DND-41 (cell line): ENCODE results near the gene HOXD9.

Experiments
- ATAC-seq: fragments of 200-7000 bp; cut with Tn5 transposase; 3 replicates; pipeline ENCODE4 v1.9.1; 2021; ENCODE audit warnings: low read depth; ENCODE audit not compliant: insufficient read depth
- DNase-seq: peaks from one replicate; pipeline ENCODE4 v3.0.0-alpha.2; 2020
- H2AFZ ChIP-seq: 2 replicates; pipeline ENCODE4 v1.6.0; 2012; ENCODE audit warnings: low read depth, low read length
- H3K27ac ChIP-seq: 2 replicates; pipeline ENCODE4 v1.5.1; 2012; ENCODE audit warnings: low read length, inconsistent platforms
- H3K27me3 ChIP-seq: fragments of 200-600 bp; sonication (generic); 2 replicates; pipeline ENCODE4 v1.6.0; 2012; ENCODE audit warnings: low read length, mild to moderate bottlenecking, inconsistent platforms; ENCODE audit not compliant: insufficient read depth, poor library complexity
- H3K36me3 ChIP-seq: 2 replicates; pipeline ENCODE4 v1.5.1; 2012; ENCODE audit warnings: low read length, inconsistent platforms; ENCODE audit not compliant: insufficient read depth
- H3K4me1 ChIP-seq: 2 replicates; pipeline ENCODE4 v1.5.1; 2012; ENCODE audit warnings: mild to moderate bottlenecking, low read length; ENCODE audit not compliant: insufficient read depth
- H3K4me2 ChIP-seq: 2 replicates; pipeline ENCODE4 v1.6.0; 2012; ENCODE audit warnings: mild to moderate bottlenecking, moderate library complexity, low read length, inconsistent platforms; ENCODE audit not compliant: insufficient read depth
- H3K4me3 ChIP-seq, 2 experiments: fragments of 200-600 bp in 1 of 2; shearing (Covaris generic) in 1 of 2; 2 replicates each; pipeline ENCODE4 v1.5.1; 2012 to 2016; ENCODE audit warnings: inconsistent platforms in 2 of 2, low read length in 2 of 2, mild to moderate bottlenecking in 2 of 2, low read depth in 1 of 2, moderate library complexity in 1 of 2
- H3K79me2 ChIP-seq: 2 replicates; pipeline ENCODE4 v1.6.0; 2012; ENCODE audit warnings: low read length, inconsistent platforms; ENCODE audit not compliant: insufficient read depth
- H3K9ac ChIP-seq: 2 replicates; pipeline ENCODE4 v1.6.0; 2012; ENCODE audit warnings: low read depth, mild to moderate bottlenecking, inconsistent platforms, low read length, moderate library complexity
- H3K9me3 ChIP-seq: 2 replicates; pipeline ENCODE4 v1.5.1; 2012; ENCODE audit warnings: low read length, moderate library complexity, mild to moderate bottlenecking, inconsistent platforms; ENCODE audit not compliant: insufficient read depth, severe bottlenecking
- H4K20me1 ChIP-seq: 2 replicates; pipeline ENCODE4 v1.6.0; 2012; ENCODE audit warnings: low read length; ENCODE audit not compliant: insufficient read depth
- EZH2 ChIP-seq: IDR thresholded peaks from 3 replicates; pipeline ENCODE4 v1.6.1; 2012; ENCODE audit warnings: borderline replicate concordance, low read depth, mild to moderate bottlenecking, moderate library complexity, low read length, inconsistent platforms; ENCODE audit not compliant: severe bottlenecking
- TF ChIP-seq, protein P1 (sequence below): IDR thresholded peaks from 2 replicates; pipeline ENCODE4 v1.5.1; 2012; ENCODE audit warnings: borderline replicate concordance, low read length, moderate library complexity, mild to moderate bottlenecking; ENCODE audit not compliant: poor library complexity, severe bottlenecking; ENCODE audit errors: extremely low read depth

HOXD9 gene

DNA sequence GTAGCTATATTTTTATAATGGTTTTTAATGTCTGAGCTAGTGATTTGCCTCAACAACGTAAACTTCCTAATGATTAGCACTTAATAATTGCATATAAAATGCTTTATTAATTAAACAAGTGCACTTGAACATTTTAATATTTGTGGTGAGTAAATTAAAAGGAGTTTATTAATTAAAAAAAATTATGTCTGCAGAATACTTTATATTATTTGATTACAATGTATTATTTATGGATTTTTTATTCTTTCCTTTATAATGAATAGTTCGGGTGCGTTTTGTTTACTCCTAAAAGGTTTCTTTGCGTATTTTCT is 9.3 kb downstream of the HOXD9 start:
- no peak overlapping the region for H2AFZ ChIP-seq
- peaks cover 4% of the 10 kb centered on the region; the same call in 1 of the 2 replicates for H3K4me1 ChIP-seq
- no peak for DNase-seq
- no peaks in the 10 kb centered on the region for H3K36me3 ChIP-seq
- no peaks in the 10 kb centered on the region for H4K20me1 ChIP-seq
- H3K9ac ChIP-seq = no peak overlapping the region
- no peak overlapping the region for H3K27ac ChIP-seq
- H3K4me2 ChIP-seq = no peak overlapping the region
- peaks cover 10% of the 10 kb centered on the region for H3K27me3 ChIP-seq
- ATAC-seq = no peak
- TF ChIP-seq EZH2 = no peak
- TF ChIP-seq, protein P1, sequence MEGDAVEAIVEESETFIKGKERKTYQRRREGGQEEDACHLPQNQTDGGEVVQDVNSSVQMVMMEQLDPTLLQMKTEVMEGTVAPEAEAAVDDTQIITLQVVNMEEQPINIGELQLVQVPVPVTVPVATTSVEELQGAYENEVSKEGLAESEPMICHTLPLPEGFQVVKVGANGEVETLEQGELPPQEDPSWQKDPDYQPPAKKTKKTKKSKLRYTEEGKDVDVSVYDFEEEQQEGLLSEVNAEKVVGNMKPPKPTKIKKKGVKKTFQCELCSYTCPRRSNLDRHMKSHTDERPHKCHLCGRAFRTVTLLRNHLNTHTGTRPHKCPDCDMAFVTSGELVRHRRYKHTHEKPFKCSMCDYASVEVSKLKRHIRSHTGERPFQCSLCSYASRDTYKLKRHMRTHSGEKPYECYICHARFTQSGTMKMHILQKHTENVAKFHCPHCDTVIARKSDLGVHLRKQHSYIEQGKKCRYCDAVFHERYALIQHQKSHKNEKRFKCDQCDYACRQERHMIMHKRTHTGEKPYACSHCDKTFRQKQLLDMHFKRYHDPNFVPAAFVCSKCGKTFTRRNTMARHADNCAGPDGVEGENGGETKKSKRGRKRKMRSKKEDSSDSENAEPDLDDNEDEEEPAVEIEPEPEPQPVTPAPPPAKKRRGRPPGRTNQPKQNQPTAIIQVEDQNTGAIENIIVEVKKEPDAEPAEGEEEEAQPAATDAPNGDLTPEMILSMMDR = no peak
- H3K4me3 ChIP-seq = no peak overlapping the region
- no peaks in the 10 kb centered on the region for H3K9me3 ChIP-seq
- no peaks in the 10 kb centered on the region for H3K79me2 ChIP-seq

DNA sequence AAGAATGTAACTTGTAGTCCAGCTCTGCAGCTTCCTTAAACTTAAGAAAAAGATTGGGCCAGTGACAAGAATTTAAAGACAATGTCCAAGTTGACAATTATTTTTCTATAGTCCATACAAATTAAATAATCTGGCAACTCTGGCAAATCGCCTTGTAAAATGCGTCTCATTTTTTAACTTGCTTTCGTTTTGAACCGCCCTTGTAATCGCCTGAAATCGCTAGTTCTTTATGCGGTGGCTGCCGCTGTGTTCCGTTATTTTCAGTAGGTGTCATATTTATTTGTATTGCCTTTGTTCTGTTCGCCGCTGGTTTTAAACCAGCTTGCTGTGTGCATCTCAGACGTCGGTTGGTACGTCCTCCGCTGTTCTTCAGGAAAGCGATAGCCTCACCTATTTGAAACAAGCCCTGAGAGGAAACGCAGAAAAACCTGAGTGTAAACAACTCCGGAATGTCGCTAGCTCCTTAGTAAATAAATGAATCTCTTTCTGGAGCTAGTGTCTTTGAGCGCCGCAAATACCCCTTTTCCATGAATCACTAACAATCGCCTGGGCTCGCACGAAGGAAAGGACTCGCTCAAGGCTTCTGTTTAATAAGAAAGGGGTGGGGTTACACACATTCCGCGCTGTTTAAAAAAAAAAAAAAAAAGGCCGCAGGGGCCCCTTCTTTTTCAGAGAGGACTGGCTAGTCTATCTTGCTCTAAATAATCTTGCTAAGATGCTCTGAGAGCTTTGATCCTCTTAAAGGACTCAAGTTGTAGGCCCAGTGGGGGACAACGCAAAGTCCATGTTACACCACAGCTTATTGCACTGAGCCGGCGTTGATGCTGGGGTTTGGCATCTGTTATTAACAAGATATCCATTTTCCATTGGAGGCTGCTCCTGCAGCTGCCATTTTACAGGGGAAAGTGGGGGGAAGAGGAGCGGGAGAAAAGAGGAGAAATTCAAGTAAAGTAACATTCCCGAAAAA is 10.0 kb downstream of the HOXD9 start:
- Histone ChIP-seq H3K27ac (no peak overlapping the region), H4K20me1 (no peaks in the 10 kb centered on the region), H3K36me3 (no peaks in the 10 kb centered on the region), H2AFZ (no peak overlapping the region), H3K4me2 (no peak overlapping the region), H3K27me3 (peaks cover 10% of the 10 kb centered on the region), H3K9me3 (no peaks in the 10 kb centered on the region), H3K79me2 (no peaks in the 10 kb centered on the region), H3K4me1 (no peaks in the 10 kb centered on the region), H3K4me3 (no peak overlapping the region), H3K9ac (no peak overlapping the region)
- no peak for TF ChIP-seq EZH2
- TF ChIP-seq, protein P1 = no peak
- ATAC-seq (no peak), DNase-seq (no peak)

DNA sequence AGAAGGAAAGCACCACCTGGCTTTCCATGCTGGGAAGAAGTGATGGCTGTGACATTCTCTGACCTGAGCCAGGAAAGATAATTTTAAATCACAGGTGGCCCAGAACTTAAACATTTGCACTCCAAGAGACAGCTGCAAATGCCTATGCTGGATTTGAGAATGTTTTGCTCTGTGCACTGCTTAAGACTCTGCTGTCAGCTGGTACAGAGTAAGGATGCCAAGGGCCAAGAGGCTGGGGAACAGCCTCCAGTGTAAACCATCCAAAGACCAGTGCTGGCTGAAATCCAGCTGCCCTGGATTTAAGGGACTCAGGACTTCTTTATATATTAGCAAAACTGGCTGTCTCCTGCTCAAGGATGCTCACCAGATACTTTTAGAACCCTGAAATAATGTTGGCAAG is 10.9 kb downstream of the HOXD9 start:
- DNase-seq = no peak
- no peaks in the 10 kb centered on the region for H3K9me3 ChIP-seq
- no peak overlapping the region for H3K9ac ChIP-seq
- no peaks in the 10 kb centered on the region for H3K79me2 ChIP-seq
- no peak overlapping the region for H3K27ac ChIP-seq
- no peak overlapping the region for H3K4me2 ChIP-seq
- no peaks in the 10 kb centered on the region for H3K4me1 ChIP-seq
- no peaks in the 10 kb centered on the region for H3K36me3 ChIP-seq
- no peak overlapping the region for H2AFZ ChIP-seq
- ATAC-seq = no peak
- TF ChIP-seq, protein P1 = no peak
- no peaks in the 10 kb centered on the region for H4K20me1 ChIP-seq
- no peak overlapping the region for H3K4me3 ChIP-seq
- H3K27me3 ChIP-seq = peaks cover 10% of the 10 kb centered on the region
